ENCODE data around the gene MOB3A.

MOB3A gene

GRCh38 chr19:2051773-2052704 lies 44.1 kb downstream of the MOB3A start:
- H3K27ac ChIP-seq (ENCODE audit: low read depth, low read length), result no peak overlapping the region
- peaks cover 26% of the 10 kb centered on the region; the same call in 1 of the 2 replicates for H3K4me1 ChIP-seq (ENCODE audit: control insufficient read depth, insufficient read depth, low read length)
- H3K9ac ChIP-seq (ENCODE audit: low read length), result peak overlapping the region; percentile 8
- peak overlapping the region; percentile 95 for H3K4me3 ChIP-seq (ENCODE audit: low read depth, low read length)
- H3K27me3 ChIP-seq (ENCODE audit: control insufficient read depth, insufficient read depth, low read length), result no peaks in the 10 kb centered on the region
- H3K9me3 ChIP-seq (ENCODE audit: control insufficient read depth, insufficient read depth, low read depth, low read length), result no peaks in the 10 kb centered on the region
- H3K36me3 ChIP-seq (ENCODE audit: control insufficient read depth, insufficient read depth, low read length), result peaks cover 8% of the 10 kb centered on the region

GRCh38 chr19:2050991-2051772 lies 44.9 kb downstream of the MOB3A start, which contains the start of gene MKNK2:
Gene MKNK2 (minus strand): TSS chr19:2051244. CDS start chr19:2050851, 393 bp downstream.
- Histone ChIP-seq H3K9ac (ENCODE audit: low read length) (peak within 1 kb of the TSS; percentile 79), H3K27me3 (ENCODE audit: control insufficient read depth, insufficient read depth, low read length) (no peaks in the 10 kb centered on the region), H3K4me3 (ENCODE audit: low read depth, low read length) (peak within 1 kb of the TSS; percentile 95), H3K9me3 (ENCODE audit: control insufficient read depth, insufficient read depth, low read depth, low read length) (no peaks in the 10 kb centered on the region), H3K4me1 (ENCODE audit: control insufficient read depth, insufficient read depth, low read length) (peaks cover 24% of the 10 kb centered on the region; the same call in 1 of the 2 replicates), H3K27ac (ENCODE audit: low read depth, low read length) (peak within 1 kb of the TSS; percentile 77; the same call in 1 of the 2 replicates), H3K36me3 (ENCODE audit: control insufficient read depth, insufficient read depth, low read length) (peaks cover 16% of the 10 kb centered on the region)

- H3K4me1 ChIP-seq (ENCODE audit: control insufficient read depth, insufficient read depth, low read length), result peaks cover 18% of the 10 kb centered on the region; the same call in 1 of the 2 replicates
Observed at GRCh38 chr19:2050349-2050990, 45.7 kb downstream of the MOB3A start.

GRCh38 chr19:2049741-2050348 lies 46.3 kb downstream of the MOB3A start:
- Histone ChIP-seq H3K4me1 (ENCODE audit: control insufficient read depth, insufficient read depth, low read length) (peaks cover 17% of the 10 kb centered on the region; the same call in 1 of the 2 replicates), H3K4me3 (ENCODE audit: low read depth, low read length) (peak overlapping the region; percentile 95), H3K27me3 (ENCODE audit: control insufficient read depth, insufficient read depth, low read length) (no peaks in the 10 kb centered on the region), H3K9ac (ENCODE audit: low read length) (peak overlapping the region; percentile 79), H3K9me3 (ENCODE audit: control insufficient read depth, insufficient read depth, low read depth, low read length) (no peaks in the 10 kb centered on the region), H3K27ac (ENCODE audit: low read depth, low read length) (peak overlapping the region; percentile 77; the same call in 1 of the 2 replicates), H3K36me3 (ENCODE audit: control insufficient read depth, insufficient read depth, low read length) (peaks cover 29% of the 10 kb centered on the region)

More at GRCh38 chr19:2050349-2050990, 45.7 kb downstream of the MOB3A start:
- Histone ChIP-seq H3K9me3 (ENCODE audit: control insufficient read depth, insufficient read depth, low read depth, low read length) (no peaks in the 10 kb centered on the region), H3K4me3 (ENCODE audit: low read depth, low read length) (peak overlapping the region; percentile 95), H3K36me3 (ENCODE audit: control insufficient read depth, insufficient read depth, low read length) (peaks cover 22% of the 10 kb centered on the region), H3K27ac (ENCODE audit: low read depth, low read length) (peak overlapping the region; percentile 77; the same call in 1 of the 2 replicates), H3K27me3 (ENCODE audit: control insufficient read depth, insufficient read depth, low read length) (no peaks in the 10 kb centered on the region), H3K9ac (ENCODE audit: low read length) (peak overlapping the region; percentile 79)

- Histone ChIP-seq H3K9ac (ENCODE audit: low read length) (peak overlapping the region; percentile 79), H3K36me3 (ENCODE audit: control insufficient read depth, insufficient read depth, low read length) (peaks cover 33% of the 10 kb centered on the region), H3K4me1 (ENCODE audit: control insufficient read depth, insufficient read depth, low read length) (peaks cover 17% of the 10 kb centered on the region; the same call in 1 of the 2 replicates), H3K9me3 (ENCODE audit: control insufficient read depth, insufficient read depth, low read depth, low read length) (no peaks in the 10 kb centered on the region), H3K27ac (ENCODE audit: low read depth, low read length) (no peak overlapping the region), H3K27me3 (ENCODE audit: control insufficient read depth, insufficient read depth, low read length) (no peaks in the 10 kb centered on the region), H3K4me3 (ENCODE audit: low read depth, low read length) (peak overlapping the region; percentile 95)
Observed at GRCh38 chr19:2048959-2049740, 47.0 kb downstream of the MOB3A start.

GRCh38 chr19:2048104-2048958 lies 47.8 kb downstream of the MOB3A start:
- peaks cover 36% of the 10 kb centered on the region for H3K36me3 ChIP-seq (ENCODE audit: control insufficient read depth, insufficient read depth, low read length)
- H3K9ac ChIP-seq (ENCODE audit: low read length), result no peak overlapping the region
- H3K9me3 ChIP-seq (ENCODE audit: control insufficient read depth, insufficient read depth, low read depth, low read length), result no peaks in the 10 kb centered on the region
- H3K4me3 ChIP-seq (ENCODE audit: low read depth, low read length), result no peak overlapping the region
- H3K4me1 ChIP-seq (ENCODE audit: control insufficient read depth, insufficient read depth, low read length), result peaks cover 17% of the 10 kb centered on the region; the same call in 1 of the 2 replicates
- H3K27ac ChIP-seq (ENCODE audit: low read depth, low read length), result no peak overlapping the region; the same call in 1 of the 2 replicates
- H3K27me3 ChIP-seq (ENCODE audit: control insufficient read depth, insufficient read depth, low read length), result no peaks in the 10 kb centered on the region

GRCh38 chr19:2047449-2048103 lies 48.5 kb downstream of the MOB3A start:
- Histone ChIP-seq H3K4me3 (ENCODE audit: low read depth, low read length) (no peak overlapping the region), H3K9ac (ENCODE audit: low read length) (no peak overlapping the region), H3K27me3 (ENCODE audit: control insufficient read depth, insufficient read depth, low read length) (no peaks in the 10 kb centered on the region), H3K9me3 (ENCODE audit: control insufficient read depth, insufficient read depth, low read depth, low read length) (no peaks in the 10 kb centered on the region), H3K36me3 (ENCODE audit: control insufficient read depth, insufficient read depth, low read length) (peaks cover 43% of the 10 kb centered on the region), H3K4me1 (ENCODE audit: control insufficient read depth, insufficient read depth, low read length) (peaks cover 24% of the 10 kb centered on the region), H3K27ac (ENCODE audit: low read depth, low read length) (no peak overlapping the region; the same call in 1 of the 2 replicates)

GRCh38 chr19:2047076-2047448 lies 49.1 kb downstream of the MOB3A start:
- Histone ChIP-seq H3K4me3 (ENCODE audit: low read depth, low read length) (no peak overlapping the region), H3K36me3 (ENCODE audit: control insufficient read depth, insufficient read depth, low read length) (peaks cover 45% of the 10 kb centered on the region), H3K9ac (ENCODE audit: low read length) (no peak overlapping the region), H3K27ac (ENCODE audit: low read depth, low read length) (no peak overlapping the region), H3K27me3 (ENCODE audit: control insufficient read depth, insufficient read depth, low read length) (no peaks in the 10 kb centered on the region), H3K9me3 (ENCODE audit: control insufficient read depth, insufficient read depth, low read depth, low read length) (no peaks in the 10 kb centered on the region), H3K4me1 (ENCODE audit: control insufficient read depth, insufficient read depth, low read length) (peaks cover 28% of the 10 kb centered on the region)
